HG03039 (cell line): ENCODE measurements around the gene MMP17.
A peak's percentile ranks its signal among the peaks of the same experiment; 100 is the strongest.

Experiments used
- ATAC-seq: cut with Tn5 transposase; IDR thresholded peaks from one replicate; pipeline ENCODE4 v1.9.1; 2021; ENCODE audit warnings: mild to moderate bottlenecking, moderate library complexity; ENCODE audit not compliant: unreplicated experiment

The MMP17 gene

GRCh38 chr12:131827961-131828534 lies at the start of gene MMP17:
MMP17 (plus strand) TSS chr12:131828393; CDS start chr12:131828495, 102 bp downstream.
- ATAC-seq: no peak

GRCh38 chr12:131779027-131779426 lies 49.2 kb upstream of the MMP17 start:
- ATAC-seq: no peak

- no peak for ATAC-seq
Measured at GRCh38 chr12:131782061-131782460, 46.1 kb upstream of the MMP17 start.

DNA sequence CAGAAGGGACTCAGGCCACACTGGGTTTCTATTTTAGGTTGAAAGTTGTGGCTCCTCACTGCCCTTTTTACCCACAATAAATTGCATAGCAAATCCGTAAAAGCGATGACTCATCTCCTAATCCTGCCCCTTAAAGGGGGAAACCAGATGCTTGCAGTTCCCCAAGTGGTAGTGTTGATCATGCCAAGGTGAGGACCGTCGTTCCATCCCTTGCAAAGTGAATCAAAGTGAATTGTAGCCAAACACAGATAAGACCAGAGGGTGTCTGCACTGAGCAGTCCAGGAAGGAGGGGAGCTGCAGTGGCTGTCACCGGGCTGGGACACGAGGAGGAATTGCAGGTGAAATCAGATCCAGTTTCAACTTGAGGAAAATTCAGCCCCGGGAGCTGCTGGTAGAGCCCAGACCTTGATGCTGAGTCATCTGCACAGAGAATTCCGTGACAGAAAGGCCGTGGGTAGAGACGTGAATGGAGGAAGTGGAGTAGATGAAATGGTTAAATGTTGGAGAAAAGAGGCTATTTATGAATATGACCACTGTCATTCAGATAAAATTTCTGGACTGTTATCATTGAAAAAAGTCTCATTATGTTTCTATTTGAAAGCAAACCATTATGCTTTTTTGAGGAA lies 44.2 kb upstream of the MMP17 start:
- ATAC-seq: peak; percentile 64

DNA sequence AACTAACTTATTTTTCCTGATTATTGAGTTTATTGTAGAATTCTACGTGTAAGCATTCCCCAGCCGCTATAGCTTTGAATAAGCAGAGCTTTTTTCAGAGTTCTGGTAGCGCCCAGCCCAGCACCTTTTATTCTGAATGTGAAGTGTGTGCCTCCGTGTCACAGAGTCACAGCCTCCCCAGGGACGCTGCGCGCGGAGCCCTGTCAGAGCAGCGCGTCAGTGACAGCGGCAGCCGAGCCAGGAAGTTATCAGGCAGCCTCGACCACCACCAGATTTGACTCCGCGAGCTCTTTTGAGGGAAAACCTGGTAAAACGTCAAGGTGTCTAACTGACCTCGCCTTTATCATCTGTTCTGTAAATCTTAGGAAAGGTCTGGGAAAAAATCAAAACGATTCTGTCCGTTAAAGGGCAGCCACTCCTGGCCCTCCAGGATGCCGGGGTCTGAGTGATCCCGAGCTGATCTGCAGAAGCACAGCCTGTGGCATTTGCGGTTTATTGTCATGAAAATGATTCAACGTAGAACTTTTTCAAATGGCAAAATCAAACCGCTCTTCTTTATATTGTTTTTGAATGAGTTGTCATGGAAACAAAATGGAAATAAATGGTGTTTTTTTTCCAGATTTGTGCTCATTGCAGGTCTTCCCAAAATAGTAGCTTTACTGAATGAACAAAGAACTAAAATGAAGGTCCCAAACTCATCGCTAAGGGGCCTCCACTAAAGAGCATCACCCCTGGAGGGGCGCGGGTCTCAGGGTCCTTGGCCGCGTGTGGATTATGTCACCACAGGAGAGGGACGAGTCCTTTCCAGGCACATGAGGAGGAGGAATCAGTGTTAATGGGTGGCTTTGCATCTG lies 43.1 kb upstream of the MMP17 start:
- ATAC-seq: no peak

GRCh38 chr12:131785763-131786330 lies 42.3 kb upstream of the MMP17 start:
- no peak for ATAC-seq

GRCh38 chr12:131786331-131786730 lies 41.9 kb upstream of the MMP17 start:
- no peak for ATAC-seq

- no peak for ATAC-seq
Measured at GRCh38 chr12:131787143-131787660, 41.0 kb upstream of the MMP17 start.

GRCh38 chr12:131788070-131788469 lies 40.1 kb upstream of the MMP17 start:
- ATAC-seq: no peak

- ATAC-seq: no peak
Measured at GRCh38 chr12:131789638-131790037, 38.6 kb upstream of the MMP17 start.

GRCh38 chr12:131793243-131794022 lies 34.8 kb upstream of the MMP17 start:
- no peak for ATAC-seq

GRCh38 chr12:131794061-131794460 lies 34.1 kb upstream of the MMP17 start:
- ATAC-seq: no peak

- no peak for ATAC-seq
Measured at GRCh38 chr12:131794573-131794972, 33.6 kb upstream of the MMP17 start.

- ATAC-seq: no peak
Measured at GRCh38 chr12:131795064-131795463, 33.1 kb upstream of the MMP17 start.

DNA sequence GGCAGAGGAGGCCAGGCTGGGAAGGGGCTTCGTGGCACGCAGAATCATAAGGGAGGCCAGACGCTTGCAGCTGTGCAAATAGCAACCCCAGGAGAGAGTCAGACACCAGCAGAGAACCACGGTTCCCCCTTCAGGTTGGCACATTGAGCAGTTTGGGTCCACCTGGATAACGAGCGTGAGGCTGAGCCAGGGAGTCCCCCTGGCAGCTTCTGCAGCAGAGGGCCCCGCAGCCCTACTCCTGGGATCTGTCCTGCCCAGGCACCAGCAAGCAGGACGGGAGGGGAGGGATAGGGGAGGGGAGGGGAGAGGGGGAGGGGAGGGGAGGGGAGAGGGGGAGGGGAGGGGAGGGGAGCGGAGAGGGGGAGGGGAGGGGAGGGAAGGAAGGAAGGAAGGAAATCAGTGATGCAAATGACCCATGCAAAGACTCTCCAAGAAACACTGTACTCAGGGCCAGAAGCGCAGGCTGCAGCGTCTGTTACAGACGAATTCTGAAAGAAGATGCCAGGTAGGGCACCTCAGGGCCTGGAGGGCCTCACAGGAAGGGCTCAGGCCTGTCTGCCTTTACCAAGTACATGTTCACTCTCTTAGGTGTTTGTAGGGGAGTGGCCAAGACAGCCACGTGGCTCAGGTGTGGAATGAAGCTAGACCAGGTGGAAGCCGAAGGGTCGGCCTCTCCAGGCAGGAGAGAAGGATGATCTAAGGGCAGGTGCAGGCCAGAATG lies 32.3 kb upstream of the MMP17 start:
- no peak for ATAC-seq

- no peak for ATAC-seq
Measured at GRCh38 chr12:131796411-131796736, 31.8 kb upstream of the MMP17 start.

- no peak for ATAC-seq
Measured at GRCh38 chr12:131796754-131797587, 31.2 kb upstream of the MMP17 start.

GRCh38 chr12:131797588-131797934 lies 30.6 kb upstream of the MMP17 start:
- no peak for ATAC-seq

DNA sequence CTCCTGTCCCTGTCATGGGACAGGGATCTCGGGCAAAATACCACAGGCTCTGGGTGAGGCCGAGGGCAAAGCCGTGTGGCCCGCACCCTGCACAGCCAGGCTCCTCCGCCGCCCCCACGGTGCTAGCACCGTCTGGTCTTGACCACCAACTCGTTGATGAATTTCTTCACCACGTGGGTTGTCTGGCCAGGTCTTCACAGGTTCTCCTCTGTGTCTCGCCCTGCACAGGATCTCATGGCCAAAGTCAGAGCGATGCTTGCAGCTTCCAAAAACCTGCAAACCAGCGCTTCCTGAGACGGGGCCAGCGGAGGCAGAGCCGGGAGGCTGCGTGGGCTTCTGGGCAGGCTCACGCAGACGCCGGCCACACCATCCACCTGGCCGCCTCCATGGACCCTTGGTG lies 29.0 kb upstream of the MMP17 start:
- ATAC-seq: no peak
